SK-N-MC (cell line): Measurements from ENCODE around the gene KRTAP5-7.

Experiments
- EZH2 ChIP-seq: fragments of 200-600 bp; sonication (generic); IDR thresholded peaks from one replicate; pipeline ENCODE4 v1.6.1; 2017; ENCODE audit warnings: antibody characterized with exemption
- FOXP2 ChIP-seq: optimal IDR thresholded peaks from 2 replicates; pipeline ENCODE3; 2011; ENCODE audit warnings: mild to moderate bottlenecking, moderate library complexity; ENCODE audit not compliant: insufficient read depth; ENCODE audit errors: extremely low read length, control extremely low read depth
- POLR2AphosphoS5 ChIP-seq: IDR thresholded peaks from 2 replicates; pipeline ENCODE4 v1.6.1; 2012; ENCODE audit warnings: mild to moderate bottlenecking, low read depth, low read length, borderline replicate concordance

GRCh38 chr11:71545405-71545966 lies 18.4 kb downstream of the KRTAP5-7 start:
- TF ChIP-seq EZH2 (no peak), POLR2AphosphoS5 (no peak), FOXP2 (no peak)
